C4-2B (cell line): Measurements from ENCODE around the gene NEAT1.

Source experiments
- CTCF ChIP-seq: fragments of 450-650 bp; conservative IDR thresholded peaks from 2 replicates; pipeline ENCODE4 v1.5.1; 2017; ENCODE audit warnings: mild to moderate bottlenecking
- ZFX ChIP-seq: fragments of 450-650 bp; IDR thresholded peaks from 2 replicates; pipeline ENCODE4 v1.6.1; 2017

- no peak for TF ChIP-seq CTCF
- TF ChIP-seq ZFX, result no peak
Measured at GRCh38 chr11:65375012-65375411, 47.6 kb upstream of the NEAT1 start.
